PC-3 (cell line): Measurements from ENCODE around the gene KIAA1328. TPM values are rescaled to one million over a fixed set of nuclear protein-coding genes. Genes with fewer than 3 reads are reported as not detected.

Source experiments
- ATAC-seq: fragments of 200-7000 bp; cut with Tn5 transposase; 2 replicates; pipeline ENCODE4 v1.9.1; 2020; ENCODE audit warnings: mild to moderate bottlenecking, moderate library complexity
- BruUV-seq: library from RNA; stranded (reverse); fragments of 400-500 nt; replicated peaks from 2 replicates; lab custom pipeline; 2021; lab: Mats Ljungman, UMichigan
- CTCF ChIA-PET: fragments of 300-600 bp; sonication (Branson Sonifier 250); formaldehyde crosslinking; loops from one replicate; lab custom pipeline; 2022; ENCODE audit warnings: antibody characterized with exemption; lab: Charles Lee
- POLR2A ChIA-PET: fragments of 300-600 bp; sonication (Branson Sonifier 250); formaldehyde crosslinking; loops from one replicate; lab custom pipeline; 2022; ENCODE audit warnings: antibody characterized with exemption; ENCODE audit not compliant: unreplicated experiment; lab: Charles Lee
- DNase-seq: peaks from one replicate; pipeline ENCODE4 v3.0.0-alpha.2; 2015
- H2AFZ ChIP-seq: fragments of 300-600 bp; sonication (generic); 2 replicates; pipeline ENCODE4 v1.6.0; 2016; ENCODE audit warnings: antibody characterized with exemption, low read length
- H3F3A ChIP-seq: fragments of 300-600 bp; sonication (generic); one replicate; pipeline ENCODE4 v1.6.0; 2017; ENCODE audit warnings: antibody characterized with exemption, low read length, control low read depth, mild to moderate bottlenecking; ENCODE audit not compliant: unreplicated experiment
- H3K27ac ChIP-seq: fragments of 300-600 bp; sonication (generic); 2 replicates; pipeline ENCODE4 v1.5.1; 2016; ENCODE audit warnings: mild to moderate bottlenecking, low read length
- H3K27me3 ChIP-seq: fragments of 300-600 bp; sonication (generic); 2 replicates; pipeline ENCODE4 v1.6.1; 2016; ENCODE audit warnings: low read length, mixed read lengths
- H3K36me3 ChIP-seq: fragments of 300-600 bp; sonication (generic); 2 replicates; pipeline ENCODE4 v1.6.1; 2016; ENCODE audit warnings: low read depth, mixed run types, low read length, mixed read lengths
- H3K4me1 ChIP-seq: fragments of 300-600 bp; sonication (generic); 2 replicates; pipeline ENCODE4 v1.5.1; 2016; ENCODE audit warnings: low read length; ENCODE audit not compliant: insufficient read depth
- H3K4me2 ChIP-seq: fragments of 300-600 bp; sonication (generic); 2 replicates; pipeline ENCODE4 v1.6.0; 2016; ENCODE audit warnings: low read length
- H3K4me3 ChIP-seq: fragments of 300-600 bp; sonication (generic); 2 replicates; pipeline ENCODE4 v1.5.1; 2016; ENCODE audit warnings: mild to moderate bottlenecking, low read length, mixed read lengths
- H3K79me2 ChIP-seq: fragments of 300-600 bp; sonication (generic); 2 replicates; pipeline ENCODE4 v1.6.1; 2017; ENCODE audit warnings: low read length, mixed read lengths
- H3K9ac ChIP-seq: fragments of 300-600 bp; sonication (generic); 2 replicates; pipeline ENCODE4 v1.6.0; 2016; ENCODE audit warnings: mild to moderate bottlenecking, low read length
- H3K9me2 ChIP-seq: fragments of 300-600 bp; sonication (generic); replicated peaks from 2 replicates; pipeline ENCODE4 v1.6.1; 2016; ENCODE audit warnings: mixed run types, low read length, mixed read lengths
- H3K9me3 ChIP-seq: fragments of 300-600 bp; sonication (generic); 2 replicates; pipeline ENCODE4 v1.6.1; 2016; ENCODE audit warnings: low read length, mixed read lengths
- H4K20me1 ChIP-seq: fragments of 300-600 bp; sonication (generic); 2 replicates; pipeline ENCODE4 v1.6.1; 2016; ENCODE audit warnings: low read length, mixed read lengths
- CTCF ChIP-seq: fragments of 300-600 bp; sonication (generic); conservative IDR thresholded peaks from 2 replicates; pipeline ENCODE4 v1.5.1; 2017; ENCODE audit warnings: antibody characterized with exemption, low read depth, mild to moderate bottlenecking, low read length
- EZH2 ChIP-seq: fragments of 300-600 bp; sonication (generic); IDR thresholded peaks from one replicate; pipeline ENCODE4 v1.6.1; 2017; ENCODE audit warnings: antibody characterized with exemption, mild to moderate bottlenecking, low read length; ENCODE audit not compliant: unreplicated experiment
- EZH2phosphoT487 ChIP-seq: fragments of 300-600 bp; sonication (generic); IDR thresholded peaks from 2 replicates; pipeline ENCODE4 v1.6.1; 2018; ENCODE audit warnings: mild to moderate bottlenecking, antibody characterized with exemption, low read length, borderline replicate concordance
- intact Hi-C: fragments of 100-400 bp; cut with micrococcal nuclease; formaldehyde crosslinking; loops from 2 replicates; pipeline ENCODE4 v1.9.0; 2023
- total RNA-seq: library from RNA; depleted of rRNA; stranded (reverse); fragments of >200 nt; gene quantifications from 2 replicates; pipeline ENCODE4 v1.2.3, GENCODE V29; 2014; rRNA removed

Gene KIAA1328
- total RNA-seq, 1 experiment from 2014 or later: 4.4 TPM

- H2AFZ ChIP-seq: no peak overlapping the region
- no peaks in the 10 kb centered on the region for H3K79me2 ChIP-seq
- H3K9ac ChIP-seq: no peak overlapping the region
- ChIA-PET POLR2A (no interaction called here), CTCF (no interaction called here)
- no peaks in the 10 kb centered on the region for H4K20me1 ChIP-seq
- DNase-seq (no peak), ATAC-seq (no peak)
- intact Hi-C loops: no loop called here
- no peaks in the 10 kb centered on the region for H3K9me2 ChIP-seq
- H3K27ac ChIP-seq: no peak overlapping the region
- no peaks in the 10 kb centered on the region for H3K36me3 ChIP-seq
- H3F3A ChIP-seq: no peaks in the 10 kb centered on the region
- no peaks in the 10 kb centered on the region for H3K9me3 ChIP-seq
- no TSS peak for BruUV-seq
- TF ChIP-seq CTCF: no peak
- TF ChIP-seq EZH2phosphoT487: no peak
- TF ChIP-seq EZH2: no peak
- H3K27me3 ChIP-seq: no peaks in the 10 kb centered on the region
- H3K4me3 ChIP-seq: no peak overlapping the region
- H3K4me1 ChIP-seq: no peaks in the 10 kb centered on the region
- no peak overlapping the region for H3K4me2 ChIP-seq
Measured at GRCh38 chr18:37276111-37276890, 447.4 kb downstream of the KIAA1328 start.

- Histone ChIP-seq H3K79me2 (no peaks in the 10 kb centered on the region), H3K4me3 (no peak overlapping the region), H3F3A (no peaks in the 10 kb centered on the region), H3K27me3 (no peaks in the 10 kb centered on the region), H3K27ac (no peak overlapping the region), H3K9me3 (no peaks in the 10 kb centered on the region), H3K9ac (no peak overlapping the region), H3K4me1 (no peaks in the 10 kb centered on the region), H3K9me2 (no peaks in the 10 kb centered on the region), H4K20me1 (no peaks in the 10 kb centered on the region), H3K4me2 (no peak overlapping the region), H2AFZ (no peak overlapping the region), H3K36me3 (no peaks in the 10 kb centered on the region)
- ChIA-PET POLR2A (no interaction called here), CTCF (no interaction called here)
- intact Hi-C loops: no loop called here
- TF ChIP-seq EZH2 (no peak), CTCF (no peak), EZH2phosphoT487 (no peak)
- ATAC-seq: no peak
- no peak for DNase-seq
- BruUV-seq: no TSS peak
Measured at GRCh38 chr18:37277804-37278203, 448.9 kb downstream of the KIAA1328 start.

Other genes starting within 250 kb of the KIAA1328 start
- gene TPGS2, start 125 bp upstream of the KIAA1328 start, total RNA-seq: 44.2 and 44.9 TPM in 2 replicates